HTR-8/SVneo (cell line): ENCODE results near the gene PCK2.

Experiments
- DNase-seq: peaks from one replicate; pipeline ENCODE4 v3.0.0; 2011; ENCODE audit warnings: low spot score, mixed read lengths; ENCODE audit not compliant: insufficient read length
- FAIRE-seq: peaks from 2 replicates; lab custom pipeline; 2011; peaks lifted over from hg19 to GRCh38; lab: Jason Lieb, UNC

The PCK2 gene

GRCh38 chr14:24074625-24075484 lies 19.3 kb upstream of the PCK2 start:
- no peak for FAIRE-seq
- no peak for DNase-seq

GRCh38 chr14:24075485-24076301 lies 18.4 kb upstream of the PCK2 start:
- DNase-seq: no peak
- no peak for FAIRE-seq

- no peak for FAIRE-seq
- no peak for DNase-seq
Observed at GRCh38 chr14:24076302-24076601, 17.9 kb upstream of the PCK2 start.

- DNase-seq (no peak), FAIRE-seq (no peak)
Observed at GRCh38 chr14:24077086-24077485, 17.0 kb upstream of the PCK2 start.

- no peak for FAIRE-seq
- DNase-seq: no peak
Observed at GRCh38 chr14:24078146-24078545, 16.0 kb upstream of the PCK2 start.

GRCh38 chr14:24079491-24080141 lies 14.5 kb upstream of the PCK2 start:
- FAIRE-seq: no peak
- DNase-seq: no peak

- FAIRE-seq: no peak
- no peak for DNase-seq
Observed at GRCh38 chr14:24080142-24080530, 14.0 kb upstream of the PCK2 start.

- no peak for FAIRE-seq
- peak; percentile 35 for DNase-seq
Observed at GRCh38 chr14:24080888-24081738, 13.0 kb upstream of the PCK2 start.

GRCh38 chr14:24081739-24082211 lies 12.3 kb upstream of the PCK2 start:
- FAIRE-seq (no peak), DNase-seq (no peak)

- no peak for DNase-seq
- FAIRE-seq: no peak
Observed at GRCh38 chr14:24082411-24083080, 11.6 kb upstream of the PCK2 start.

GRCh38 chr14:24083462-24083861 lies 10.6 kb upstream of the PCK2 start:
- no peak for FAIRE-seq

GRCh38 chr14:24084440-24084839 lies 9.7 kb upstream of the PCK2 start:
- FAIRE-seq: no peak
- DNase-seq: no peak

More at GRCh38 chr14:24083462-24083861, 10.6 kb upstream of the PCK2 start:
- DNase-seq: no peak

- FAIRE-seq (no peak), DNase-seq (no peak)
Observed at GRCh38 chr14:24085215-24085614, 8.9 kb upstream of the PCK2 start.

- DNase-seq (no peak), FAIRE-seq (no peak)
Observed at GRCh38 chr14:24086193-24086955, 7.7 kb upstream of the PCK2 start.

- FAIRE-seq (no peak), DNase-seq (no peak)
Observed at GRCh38 chr14:24087004-24087403, 7.1 kb upstream of the PCK2 start.

- DNase-seq (no peak), FAIRE-seq (no peak)
Observed at GRCh38 chr14:24088095-24088494, 6.0 kb upstream of the PCK2 start.

GRCh38 chr14:24089890-24090289 lies 4.2 kb upstream of the PCK2 start:
- FAIRE-seq (no peak), DNase-seq (no peak)

GRCh38 chr14:24092110-24092504 lies 2.0 kb upstream of the PCK2 start:
- no peak for FAIRE-seq
- DNase-seq: no peak
